Measurements from ENCODE around the gene NSG1.

The NSG1 gene

GRCh38 chr4:4396628-4397440, 9.9 kb downstream of the NSG1 start:
- DNase-seq = no peak

GRCh38 chr4:4397441-4397819, 10.5 kb downstream of the NSG1 start:
- DNase-seq = no peak

DNA sequence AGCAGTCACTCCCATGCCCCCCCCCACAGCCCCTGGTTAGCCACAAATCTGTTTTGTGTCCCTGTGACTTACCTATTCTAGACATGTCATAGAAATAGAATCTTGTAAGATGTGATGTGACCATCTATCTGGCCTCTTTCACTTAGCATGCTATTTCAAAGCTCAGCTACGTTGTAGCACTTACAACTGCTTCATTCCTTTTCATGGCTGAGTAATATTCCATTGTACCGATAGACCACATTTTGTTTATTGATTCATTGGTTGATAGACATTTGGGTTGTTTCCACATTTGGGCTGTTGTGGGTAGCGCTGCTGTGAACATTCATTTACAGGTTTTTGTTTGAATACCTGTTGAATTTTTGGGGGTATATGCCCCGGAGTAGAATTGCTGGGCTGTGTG, 11.5 kb downstream of the NSG1 start:
- no peak for DNase-seq

- DNase-seq = no peak
Measured at GRCh38 chr4:4401036-4401435, 14.1 kb downstream of the NSG1 start.

DNA sequence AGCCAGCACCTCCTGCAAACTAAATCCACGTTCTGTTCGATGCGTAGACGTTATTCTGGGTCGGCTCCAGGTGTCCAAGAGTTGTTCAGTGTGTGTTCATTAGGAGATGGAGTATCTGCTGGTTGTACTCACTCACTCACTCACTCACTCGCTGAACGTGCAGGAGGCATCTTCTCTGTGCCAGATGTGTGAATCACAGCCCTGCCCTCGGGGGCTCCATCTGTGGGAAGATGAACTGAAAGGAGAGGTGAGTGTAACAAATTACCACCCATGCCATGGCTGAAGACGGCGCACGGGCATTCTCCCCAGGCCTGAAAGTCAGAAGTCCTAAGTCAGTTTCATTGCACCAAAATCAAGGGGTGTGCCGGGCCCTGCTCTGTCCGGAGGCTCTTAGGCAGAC, 16.1 kb downstream of the NSG1 start:
- no peak for DNase-seq

DNA sequence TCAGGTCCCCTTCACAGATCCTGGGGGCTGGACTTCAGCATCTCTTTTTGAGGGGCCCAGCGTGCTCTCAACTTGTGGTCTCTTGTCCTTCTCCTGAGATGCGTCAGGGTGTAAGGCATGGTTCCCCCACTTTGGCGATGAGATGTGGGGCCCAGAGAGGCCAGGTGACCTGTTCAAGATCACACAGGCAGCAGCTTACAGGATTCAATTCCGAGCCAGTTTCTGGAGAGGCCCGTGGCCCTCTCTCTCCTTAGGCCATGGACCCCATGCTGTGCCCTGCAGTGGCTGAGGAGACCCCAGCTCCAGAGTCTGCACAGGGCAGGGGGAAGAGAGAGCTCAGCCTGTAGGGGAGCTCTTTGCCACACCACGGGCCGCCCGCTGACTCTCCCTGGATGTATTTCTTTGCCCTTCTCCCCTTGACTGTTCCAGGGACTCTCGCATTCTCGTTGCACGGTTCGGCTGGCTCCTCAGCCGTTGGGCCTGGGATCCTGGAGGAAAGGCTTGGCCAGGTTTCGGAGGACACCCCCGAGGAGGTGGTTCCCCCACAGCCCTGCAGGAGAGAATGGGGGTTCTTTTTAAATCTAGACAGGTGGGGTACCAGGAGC, 18.6 kb downstream of the NSG1 start:
- no peak for DNase-seq

- DNase-seq = no peak
Measured at GRCh38 chr4:4406455-4407298, 19.8 kb downstream of the NSG1 start.

DNA sequence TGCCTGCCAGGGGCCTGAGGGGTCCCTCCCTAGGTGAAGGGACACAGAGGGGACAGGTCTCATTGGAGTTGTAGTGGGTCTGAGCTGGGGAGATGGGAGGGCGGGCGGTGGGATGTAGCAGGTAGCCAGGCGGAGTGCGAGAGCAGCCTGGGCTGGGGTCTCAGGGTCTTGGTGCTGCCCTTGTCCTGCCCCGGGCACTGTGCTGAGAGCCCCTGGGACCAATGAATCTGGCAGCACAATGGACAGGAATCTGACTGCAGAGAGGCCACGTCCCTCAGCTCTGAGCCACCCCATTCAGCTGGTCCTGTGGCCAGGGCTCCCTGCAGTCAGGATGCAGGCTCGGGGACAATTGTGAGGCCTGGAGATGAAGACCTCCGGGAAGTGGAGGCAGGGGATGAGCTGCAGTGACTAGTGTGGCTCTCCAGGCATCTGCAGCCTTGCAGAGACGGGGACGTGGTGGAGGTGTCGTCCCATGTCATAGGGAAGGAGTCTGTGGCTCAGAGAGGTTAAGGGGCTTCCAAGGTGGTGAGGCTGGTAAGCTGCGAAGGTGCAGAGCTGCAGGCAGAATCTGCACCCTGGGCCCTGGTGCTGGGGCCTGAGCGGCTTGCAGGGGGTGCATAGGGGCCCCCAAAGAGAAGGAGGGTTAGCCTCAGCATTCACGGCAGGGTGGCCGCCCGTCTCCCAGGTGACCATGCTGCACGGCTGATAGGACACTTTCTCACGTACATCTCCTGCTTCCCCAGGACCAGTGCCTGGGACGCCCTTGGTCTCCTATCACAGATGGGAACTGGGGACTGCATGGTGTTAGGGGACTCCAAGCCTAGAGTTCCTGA, 20.6 kb downstream of the NSG1 start:
- DNase-seq = no peak

DNA sequence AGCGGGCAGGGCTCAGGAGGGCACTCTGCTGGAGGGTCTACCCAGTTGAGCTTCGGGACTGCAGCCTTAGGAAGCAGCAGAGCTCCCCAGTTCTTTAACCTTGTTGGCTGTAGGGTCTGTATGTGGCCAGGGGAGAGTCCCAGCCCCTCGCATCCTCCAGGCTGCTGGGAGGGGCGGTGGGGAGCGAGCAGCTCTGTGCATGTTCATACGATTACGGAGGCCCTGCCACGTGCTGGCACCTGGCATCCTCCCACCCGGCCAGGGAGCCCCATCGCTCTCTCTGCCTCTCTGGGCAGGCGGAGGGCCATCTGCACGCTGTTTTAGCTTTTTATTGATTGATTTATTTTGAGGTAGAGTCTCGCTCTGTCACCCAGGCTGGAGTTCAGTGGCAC, 21.2 kb downstream of the NSG1 start:
- no peak for DNase-seq

DNA sequence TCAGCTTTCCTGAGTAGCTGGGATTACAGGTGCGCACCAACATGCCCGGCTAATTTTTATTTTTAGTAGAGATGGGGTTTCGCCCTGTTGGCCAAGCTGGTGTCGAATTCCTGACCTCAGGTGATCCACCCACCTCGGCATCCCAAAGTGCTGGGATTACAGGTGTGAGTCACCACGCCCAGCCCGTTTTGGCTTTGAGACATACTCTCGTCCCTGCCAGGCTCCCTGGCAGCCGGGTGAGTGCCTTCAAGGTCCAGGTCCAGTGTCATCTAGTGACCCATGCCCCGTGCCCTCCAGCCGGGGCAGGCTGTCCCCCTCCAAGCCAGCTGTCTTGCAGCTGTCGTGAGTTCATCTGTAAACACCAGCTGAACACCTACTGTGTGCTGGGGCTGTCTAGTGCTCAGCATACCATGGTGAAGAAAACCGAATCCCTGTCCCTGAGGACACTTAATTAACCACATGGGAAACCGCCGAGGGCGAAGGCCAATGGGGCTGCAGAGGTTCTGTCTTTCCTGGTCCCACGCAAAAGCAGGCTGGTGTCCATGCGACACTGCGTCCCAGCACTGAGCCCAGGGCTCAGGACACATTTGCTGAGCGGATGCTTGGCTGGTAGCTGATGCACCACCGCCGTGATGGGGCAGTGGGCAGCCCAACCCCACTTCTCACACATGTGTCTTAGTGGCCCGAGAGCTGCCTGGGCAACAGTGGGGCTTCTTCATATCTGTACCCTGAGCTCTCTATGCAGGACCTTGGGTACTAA, 21.9 kb downstream of the NSG1 start:
- DNase-seq = no peak

DNA sequence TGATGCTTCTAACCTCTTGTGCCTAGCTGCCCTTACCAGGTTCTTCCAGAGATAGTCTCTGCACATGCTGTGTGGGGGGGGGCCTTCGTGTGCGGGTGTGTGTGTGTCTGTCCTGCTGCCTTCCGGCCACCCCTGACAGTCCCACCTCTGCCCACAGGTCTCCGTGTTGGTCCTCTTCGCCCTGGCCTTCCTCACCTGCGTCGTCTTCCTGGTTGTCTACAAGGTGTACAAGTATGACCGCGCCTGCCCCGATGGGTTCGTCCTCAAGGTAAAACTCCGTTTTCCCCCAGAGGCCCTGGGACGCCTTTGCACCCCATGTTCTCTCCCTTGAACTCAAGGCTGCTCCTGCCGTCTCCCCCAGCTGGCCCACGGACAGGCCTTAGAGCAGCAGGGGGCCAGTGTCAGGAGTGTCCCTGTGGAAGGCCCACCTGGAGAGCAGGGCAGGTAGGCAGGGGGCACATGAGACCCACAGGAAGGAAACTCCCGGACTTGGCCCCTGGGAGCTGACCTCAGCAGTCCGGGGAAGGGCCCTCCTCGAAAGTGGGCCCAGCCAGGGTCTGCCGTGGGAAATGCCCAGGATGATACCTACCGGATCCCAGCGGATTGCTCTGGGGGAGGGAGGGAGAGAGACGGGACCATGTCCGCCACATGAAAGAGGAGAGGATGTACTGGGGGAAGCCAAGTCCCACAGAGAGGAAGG, 22.7 kb downstream of the NSG1 start:
- no peak for DNase-seq

DNA sequence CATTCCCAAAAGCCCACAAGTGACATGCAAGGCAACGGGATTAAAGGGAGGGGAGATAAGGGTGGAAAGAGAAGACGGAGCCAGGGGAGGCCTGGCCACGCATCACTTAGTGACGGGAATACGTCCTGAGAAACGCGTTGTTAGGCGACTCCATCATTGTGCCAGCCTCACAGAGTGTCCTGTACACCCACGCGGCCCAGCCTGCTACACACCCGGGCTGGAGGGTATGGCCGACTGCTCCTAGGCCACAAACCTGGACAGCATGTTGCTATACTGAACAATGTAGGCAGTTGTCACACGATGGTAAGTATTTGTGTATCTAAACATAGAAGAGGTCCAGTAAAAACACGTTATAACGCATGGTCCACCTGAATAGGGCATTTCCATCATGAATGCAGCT, 23.4 kb downstream of the NSG1 start:
- no peak for DNase-seq

- no peak for DNase-seq
Measured at GRCh38 chr4:4411906-4412305, 25.0 kb downstream of the NSG1 start.

DNA sequence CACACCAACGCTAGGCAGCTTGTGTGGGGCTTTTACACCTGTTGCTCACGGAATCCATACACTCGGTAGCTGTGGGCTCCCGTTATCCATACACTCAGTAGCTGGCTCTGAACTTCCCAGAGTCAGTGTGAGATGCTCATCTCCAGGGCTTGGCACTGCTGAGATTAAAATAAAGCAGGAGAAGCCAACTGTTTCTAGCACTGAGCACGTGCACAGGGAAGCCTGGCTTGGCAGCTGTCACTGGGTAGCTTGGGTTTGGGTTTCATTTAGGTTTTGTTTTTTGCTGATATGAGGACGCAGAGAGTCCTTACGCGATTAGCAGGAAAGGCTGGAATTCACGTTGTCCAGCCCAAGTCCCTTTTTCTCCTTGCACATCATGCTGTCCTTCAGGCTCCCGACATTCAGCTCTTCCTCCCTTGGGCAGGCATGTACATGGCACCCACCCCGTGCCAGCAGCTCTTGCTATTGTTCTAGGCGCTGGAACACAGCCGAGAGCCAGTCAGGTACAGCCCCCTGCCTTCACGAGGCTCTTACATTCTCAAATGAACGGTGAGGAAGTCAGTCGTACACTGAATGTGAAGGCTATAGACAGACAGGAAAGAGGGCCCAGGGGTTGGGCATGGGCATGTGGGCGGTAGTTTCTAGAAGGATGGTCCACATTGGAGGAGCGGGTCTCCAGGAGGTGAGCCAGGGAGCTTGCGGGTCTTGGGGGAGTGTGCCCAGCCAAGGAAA, 25.9 kb downstream of the NSG1 start:
- DNase-seq = no peak

DNA sequence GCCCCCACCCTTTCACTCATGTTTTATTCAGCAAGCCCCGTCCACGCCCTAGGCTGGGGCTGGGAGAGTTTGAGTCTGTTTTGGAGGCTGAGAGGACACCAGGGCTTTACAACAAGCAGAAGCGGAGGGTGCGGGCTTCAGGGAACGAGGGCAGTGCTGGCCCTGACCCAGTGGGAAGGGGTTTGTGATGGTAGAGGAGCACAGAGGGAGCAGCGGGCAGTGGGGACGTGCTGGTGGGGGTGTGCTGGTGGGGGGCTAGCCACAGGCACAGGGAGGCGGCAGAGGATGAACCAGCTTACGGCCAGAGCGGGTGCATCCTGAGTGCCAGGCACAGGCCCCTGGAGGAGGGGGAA, 26.4 kb downstream of the NSG1 start:
- DNase-seq = no peak

GRCh38 chr4:4413806-4414205, 26.9 kb downstream of the NSG1 start:
- DNase-seq = no peak

DNA sequence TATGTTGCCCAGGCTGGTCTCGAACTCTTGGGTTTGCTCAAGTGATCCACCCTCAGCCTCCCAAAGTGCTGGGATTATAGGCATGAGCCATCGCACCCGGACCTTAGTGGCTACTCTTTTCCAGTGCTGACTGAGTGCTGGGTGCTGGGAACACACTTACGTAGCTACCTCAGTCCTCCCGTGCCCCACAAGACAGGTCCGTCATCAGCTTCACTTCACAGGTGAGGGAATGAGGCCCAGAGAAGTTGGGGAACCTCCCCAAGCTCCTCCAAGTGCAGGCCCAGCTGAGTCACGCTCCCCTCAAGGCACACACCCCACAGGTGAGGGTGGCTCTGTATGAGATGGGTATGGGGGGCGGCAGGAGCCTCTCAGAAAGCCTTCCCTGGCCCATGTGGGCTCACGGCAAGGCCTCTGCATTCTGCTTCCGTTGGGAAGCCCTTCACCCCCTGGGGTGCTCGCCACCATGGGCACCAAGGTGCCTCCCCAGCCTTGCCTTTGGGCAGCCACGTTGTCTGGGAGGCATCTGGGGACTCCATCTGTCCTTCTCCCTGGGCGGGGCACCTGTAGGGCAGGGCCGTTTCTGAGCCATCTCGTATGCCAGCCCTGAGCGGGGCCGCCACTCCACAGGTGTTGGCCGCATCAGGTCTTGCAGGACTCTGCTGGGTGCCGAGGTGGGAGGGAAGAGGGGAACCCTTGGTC, 28.4 kb downstream of the NSG1 start:
- DNase-seq = no peak

DNA sequence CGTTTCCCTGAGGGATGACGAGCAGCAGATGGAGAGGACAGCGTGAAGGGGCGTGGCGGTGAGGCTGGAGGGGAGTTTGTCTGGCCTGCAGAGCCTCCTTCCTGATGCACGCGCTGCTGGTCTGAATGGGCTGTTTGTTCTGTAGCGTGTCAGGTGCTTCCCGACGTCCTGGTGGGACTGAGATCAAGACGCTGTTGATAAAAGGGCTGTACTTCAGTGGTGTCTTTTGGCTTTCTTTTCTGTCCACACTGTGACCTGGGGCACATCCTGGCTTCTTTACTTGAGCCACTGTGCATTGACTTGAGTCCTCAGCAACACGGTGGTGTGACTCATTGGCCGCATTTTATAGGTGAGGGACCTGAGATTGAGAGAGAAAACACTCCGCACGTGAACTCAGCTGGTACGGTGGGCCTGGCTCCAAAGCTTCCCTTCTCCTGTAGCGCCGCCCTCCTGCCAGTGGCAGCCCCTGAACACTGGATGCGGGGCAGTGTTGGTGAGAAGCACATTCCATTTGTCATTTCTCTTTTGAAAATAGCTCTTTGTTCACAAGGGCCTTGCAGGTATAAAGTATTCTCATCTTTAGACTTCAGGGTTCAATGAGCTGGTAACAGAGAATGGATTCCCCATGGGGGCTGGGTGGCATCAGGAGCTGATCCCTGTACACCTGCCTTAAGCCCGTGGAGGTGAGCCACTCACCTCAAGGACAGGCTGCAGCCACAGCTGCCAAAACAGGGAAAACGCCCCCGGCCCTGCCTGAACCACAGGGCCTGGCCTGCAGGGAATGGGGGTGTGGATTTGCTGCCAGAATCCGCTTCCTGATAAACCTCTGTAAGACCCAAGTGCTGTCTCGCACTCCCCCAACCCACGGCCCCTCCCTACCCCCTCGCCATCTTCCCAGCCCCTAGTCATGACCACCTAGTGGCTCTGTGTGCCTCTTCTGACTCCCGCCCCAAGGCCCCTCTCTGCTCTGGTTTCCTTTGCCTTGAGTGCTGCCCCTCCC, 29.2 kb downstream of the NSG1 start:
- no peak for DNase-seq

DNA sequence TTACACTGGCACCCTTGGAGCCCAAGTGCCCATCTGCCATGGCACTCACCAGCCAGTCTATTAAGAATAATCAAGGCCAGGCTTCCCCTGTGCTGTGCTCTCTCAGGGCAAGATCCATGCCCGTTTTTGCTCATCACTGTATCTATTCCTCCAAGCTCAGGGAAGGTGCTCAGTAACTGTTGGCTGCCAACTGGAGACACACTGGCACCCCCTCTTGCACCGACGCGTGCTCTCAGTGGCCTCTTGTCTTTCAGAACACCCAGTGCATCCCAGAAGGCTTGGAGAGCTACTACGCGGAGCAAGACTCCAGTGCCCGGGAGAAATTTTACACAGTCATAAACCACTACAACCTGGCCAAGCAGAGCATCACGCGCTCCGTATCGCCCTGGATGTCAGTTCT, 30.1 kb downstream of the NSG1 start:
- no peak for DNase-seq
